ENCODE results near the gene GALNT6. TPM values are rescaled to one million over a fixed set of nuclear protein-coding genes. Genes with fewer than 3 reads are reported as not detected.

The GALNT6 gene
- total RNA-seq, 1 experiment from 2014 or later = 9.8 TPM

GRCh38 chr12:51389302-51389999 is 1.8 kb downstream of the GALNT6 start:
- Histone ChIP-seq H4K5ac (ENCODE audit: insufficient read length, low read depth, low read length) (no peak overlapping the region), H3K4me1 (ENCODE audit: insufficient read depth, low read length) (peaks cover 8% of the 10 kb centered on the region; the same call in 1 of the 2 replicates), H3K27me3 (ENCODE audit: insufficient read depth, low read length) (no peaks in the 10 kb centered on the region), H2BK12ac (ENCODE audit: insufficient read length, low read depth, low read length) (no peak overlapping the region), H3K4me2 (ENCODE audit: insufficient read depth, insufficient read length, low read length) (no peak overlapping the region), H3K79me1 (ENCODE audit: insufficient read depth, low read depth, low read length, poor library complexity, severe bottlenecking) (no peaks in the 10 kb centered on the region), H2AK5ac (ENCODE audit: insufficient read length, low read length) (no peak overlapping the region), H2BK5ac (ENCODE audit: insufficient read length, low read length) (no peak overlapping the region), H3K9me3 (ENCODE audit: control insufficient read depth, low read depth, low read length) (no peaks in the 10 kb centered on the region), H3T11ph (ENCODE audit: low read length) (no peak overlapping the region), H3K23me2 (ENCODE audit: insufficient read length, low read depth, low read length, poor library complexity, severe bottlenecking) (peaks cover 10% of the 10 kb centered on the region), H3K23ac (ENCODE audit: insufficient read length, low read depth, low read length) (no peak overlapping the region), H4K91ac (ENCODE audit: insufficient read length, low read depth, low read length) (no peak overlapping the region), H3K14ac (ENCODE audit: insufficient read depth, low read length) (no peak overlapping the region), H4K8ac (replicated peaks; ENCODE audit: insufficient read length, low read depth, low read length) (no peak overlapping the region), H3K27ac (ENCODE audit: insufficient read length, low read depth, low read length) (no peak overlapping the region), H3K18ac (ENCODE audit: insufficient read length, low read depth, low read length) (no peak overlapping the region), H3K56ac (ENCODE audit: insufficient read length, low read depth, low read length) (no peak overlapping the region), H2BK15ac (ENCODE audit: low read depth, low read length) (no peak overlapping the region), H2BK20ac (ENCODE audit: low read depth, low read length, poor library complexity, severe bottlenecking) (no peak overlapping the region), H2AFZ (ENCODE audit: low read length) (no peak overlapping the region), H3K79me2 (ENCODE audit: insufficient read depth, low read length) (no peaks in the 10 kb centered on the region), H2BK120ac (ENCODE audit: low read depth, low read length, poor library complexity, severe bottlenecking) (no peak overlapping the region), H4K20me1 (ENCODE audit: control insufficient read depth, insufficient read depth, insufficient read length) (no peaks in the 10 kb centered on the region), H3K9ac (ENCODE audit: extremely low read depth, insufficient read length, low read length) (no peak overlapping the region), H3K4ac (ENCODE audit: low read depth, low read length) (no peak overlapping the region)
- no peak for TF ChIP-seq CTCF (conservative IDR thresholded peaks at IDR 0.05)
- Mint-ChIP-seq H3K9me3 (no peaks in the 10 kb centered on the region), H3K27ac (no peak overlapping the region; a peak in 1 of 7 replicates), H3K4me3 (no peak overlapping the region; a peak in 1 of 5 replicates), H3K27me3 (ENCODE audit: low read depth) (no peaks in the 10 kb centered on the region; the same call in 1 of the 2 replicates), H3K36me3 (ENCODE audit: insufficient read depth in 1 of 3, low read depth in 3 of 3) (peaks cover 3 to 14% (median 9%) of the 10 kb centered on the region in 3 experiments; a peak in 6 of 7 replicates), H3K4me1 (peaks cover 45 to 47% of the 10 kb centered on the region in 2 experiments)
- no CpG with 5 or more reads among the region's 2 CpGs for WGBS (ENCODE audit: extremely low coverage, insufficient read length, low lambda C conversion rate)
- DNase-seq = no peak

All from H9 (cell line).